ENCODE data around the gene DTX2. TPM values are rescaled to one million over a fixed set of nuclear protein-coding genes. Genes with fewer than 3 reads are reported as not detected.
"Not testable (repeated sequence)": the region's sequence is repeated elsewhere in the genome, so short reads cannot be mapped to it uniquely, and the experiment has no call there.

The DTX2 gene
- total RNA-seq: 23.7 and 26.3 TPM in 2 replicates

- H3K4me1 Mint-ChIP-seq; intact Hi-C loops (cut with micrococcal nuclease); H3K36me3 Mint-ChIP-seq (ENCODE audit: low read depth); H3K9me3 Mint-ChIP-seq; H3K27me3 Mint-ChIP-seq; H3K27ac Mint-ChIP-seq: not testable (repeated sequence)
- DNase-seq: peak; percentile 89
- peak within 1 kb of the TSS; percentile 67 for H3K4me3 Mint-ChIP-seq
Observed at GRCh38 chr7:76461464-76462101, at the start of gene DTX2. Gene DTX2, plus strand, starts transcription at chr7:76461709. Its CDS starts 18,801 bp downstream, at chr7:76480510.

DNA sequence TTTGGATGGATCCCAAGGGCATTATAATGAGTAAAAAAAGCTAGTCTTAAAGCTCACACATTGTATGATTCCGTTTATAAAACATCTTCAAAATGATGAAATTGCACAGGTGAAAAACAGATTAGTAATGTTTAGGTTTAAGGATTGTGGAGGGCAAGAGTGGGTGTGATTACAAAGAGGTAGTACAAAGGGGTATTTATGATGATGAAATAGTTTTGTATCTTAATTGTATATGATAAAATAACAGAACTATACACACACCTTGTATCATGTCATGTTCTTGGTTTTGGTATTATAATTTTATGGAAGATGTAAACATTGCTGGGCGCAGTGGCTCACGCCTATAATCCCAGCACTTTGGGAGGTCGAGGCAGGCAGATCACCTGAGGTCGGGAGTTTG lies 49.3 kb upstream of the DTX2 start:
- intact Hi-C loops (cut with micrococcal nuclease): no loop called here
- H3K27me3 Mint-ChIP-seq: no peaks in the 10 kb centered on the region
- no peak overlapping the region for H3K27ac Mint-ChIP-seq
- H3K9me3 Mint-ChIP-seq: no peaks in the 10 kb centered on the region
- H3K4me3 Mint-ChIP-seq: no peak overlapping the region
- H3K36me3 Mint-ChIP-seq (ENCODE audit: low read depth): no peaks in the 10 kb centered on the region
- no peak for DNase-seq
- H3K4me1 Mint-ChIP-seq: no peaks in the 10 kb centered on the region

- intact Hi-C loops (cut with micrococcal nuclease); H3K36me3 Mint-ChIP-seq (ENCODE audit: low read depth); H3K4me1 Mint-ChIP-seq; DNase-seq; H3K9me3 Mint-ChIP-seq; H3K4me3 Mint-ChIP-seq; H3K27ac Mint-ChIP-seq: not testable (repeated sequence)
- H3K27me3 Mint-ChIP-seq: peaks cover 10% of the 10 kb centered on the region
Observed at GRCh38 chr7:76417654-76418310, 43.7 kb upstream of the DTX2 start.

DNA sequence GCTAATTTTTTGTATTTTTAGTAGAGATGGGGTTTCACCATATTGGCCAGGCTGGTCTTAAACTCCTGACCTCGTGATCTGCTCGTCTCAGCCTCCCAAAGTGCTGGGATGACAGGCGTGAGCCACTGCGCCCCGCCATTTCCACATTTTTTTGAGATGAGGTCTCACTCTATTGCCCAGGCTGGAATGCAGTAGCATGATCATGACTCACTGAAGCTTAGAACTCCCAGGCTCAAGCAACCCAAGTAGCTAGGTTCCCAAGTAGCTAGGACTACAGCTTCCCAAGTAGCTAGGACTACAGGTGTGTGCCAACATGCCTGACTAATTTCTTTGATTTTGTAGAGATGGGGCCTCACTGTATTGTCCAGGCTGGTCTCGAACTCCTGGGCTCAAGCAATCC lies 40.4 kb upstream of the DTX2 start:
- DNase-seq; H3K36me3 Mint-ChIP-seq (ENCODE audit: low read depth); H3K27ac Mint-ChIP-seq; intact Hi-C loops (cut with micrococcal nuclease); H3K9me3 Mint-ChIP-seq; H3K4me3 Mint-ChIP-seq: not testable (repeated sequence)
- H3K4me1 Mint-ChIP-seq: peaks cover 21% of the 10 kb centered on the region
- H3K27me3 Mint-ChIP-seq: peaks cover 15% of the 10 kb centered on the region

GRCh38 chr7:76423666-76424412 lies 37.7 kb upstream of the DTX2 start:
- no peak overlapping the region for H3K27ac Mint-ChIP-seq
- intact Hi-C loops (cut with micrococcal nuclease): no loop called here
- peaks cover 15% of the 10 kb centered on the region for H3K27me3 Mint-ChIP-seq
- DNase-seq: no peak
- H3K4me3 Mint-ChIP-seq: peak overlapping the region; percentile 20
- H3K36me3 Mint-ChIP-seq (ENCODE audit: low read depth): no peaks in the 10 kb centered on the region
- no peaks in the 10 kb centered on the region for H3K9me3 Mint-ChIP-seq
- peaks cover 23% of the 10 kb centered on the region for H3K4me1 Mint-ChIP-seq

GRCh38 chr7:76424413-76425111 lies 36.9 kb upstream of the DTX2 start, which contains the start of gene ZP3:
Gene ZP3, plus strand, starts transcription at chr7:76424950. Its CDS starts 15 bp downstream, at chr7:76424965.
- Mint-ChIP-seq H3K4me1 (peaks cover 19% of the 10 kb centered on the region), H3K4me3 (peak within 1 kb of the TSS; percentile 20), H3K27me3 (peaks cover 11% of the 10 kb centered on the region), H3K9me3 (no peaks in the 10 kb centered on the region), H3K27ac (peak within 1 kb of the TSS; percentile 64), H3K36me3 (ENCODE audit: low read depth) (no peaks in the 10 kb centered on the region)
- intact Hi-C loops (cut with micrococcal nuclease): no loop called here
- peak; percentile 84 for DNase-seq

- Mint-ChIP-seq H3K4me3 (no peak overlapping the region), H3K27me3 (peaks cover 8% of the 10 kb centered on the region), H3K9me3 (no peaks in the 10 kb centered on the region), H3K27ac (no peak overlapping the region), H3K36me3 (ENCODE audit: low read depth) (no peaks in the 10 kb centered on the region), H3K4me1 (peaks cover 19% of the 10 kb centered on the region)
- no peak for DNase-seq
- intact Hi-C loops (cut with micrococcal nuclease): no loop called here
Observed at GRCh38 chr7:76425156-76425555, 36.4 kb upstream of the DTX2 start.

- H3K9me3 Mint-ChIP-seq; intact Hi-C loops (cut with micrococcal nuclease); H3K36me3 Mint-ChIP-seq (ENCODE audit: low read depth); H3K27me3 Mint-ChIP-seq; H3K27ac Mint-ChIP-seq; DNase-seq; H3K4me3 Mint-ChIP-seq: not testable (repeated sequence)
- H3K4me1 Mint-ChIP-seq: peaks cover 19% of the 10 kb centered on the region
Observed at GRCh38 chr7:76425558-76425957, 36.0 kb upstream of the DTX2 start.

GRCh38 chr7:76426246-76426645 lies 35.3 kb upstream of the DTX2 start:
- no peak for DNase-seq
- H3K27ac Mint-ChIP-seq: no peak overlapping the region
- peaks cover 5% of the 10 kb centered on the region for H3K27me3 Mint-ChIP-seq
- intact Hi-C loops (cut with micrococcal nuclease): no loop called here
- H3K9me3 Mint-ChIP-seq: no peaks in the 10 kb centered on the region
- peaks cover 19% of the 10 kb centered on the region for H3K4me1 Mint-ChIP-seq
- no peaks in the 10 kb centered on the region for H3K36me3 Mint-ChIP-seq (ENCODE audit: low read depth)
- no peak overlapping the region for H3K4me3 Mint-ChIP-seq

- H3K4me1 Mint-ChIP-seq: peaks cover 19% of the 10 kb centered on the region
- no peak for DNase-seq
- H3K9me3 Mint-ChIP-seq: no peaks in the 10 kb centered on the region
- no peak overlapping the region for H3K27ac Mint-ChIP-seq
- H3K4me3 Mint-ChIP-seq: no peak overlapping the region
- intact Hi-C loops (cut with micrococcal nuclease): no loop called here
- H3K36me3 Mint-ChIP-seq (ENCODE audit: low read depth): no peaks in the 10 kb centered on the region
- H3K27me3 Mint-ChIP-seq: peaks cover 5% of the 10 kb centered on the region
Observed at GRCh38 chr7:76427635-76428034, 33.9 kb upstream of the DTX2 start.

DNA sequence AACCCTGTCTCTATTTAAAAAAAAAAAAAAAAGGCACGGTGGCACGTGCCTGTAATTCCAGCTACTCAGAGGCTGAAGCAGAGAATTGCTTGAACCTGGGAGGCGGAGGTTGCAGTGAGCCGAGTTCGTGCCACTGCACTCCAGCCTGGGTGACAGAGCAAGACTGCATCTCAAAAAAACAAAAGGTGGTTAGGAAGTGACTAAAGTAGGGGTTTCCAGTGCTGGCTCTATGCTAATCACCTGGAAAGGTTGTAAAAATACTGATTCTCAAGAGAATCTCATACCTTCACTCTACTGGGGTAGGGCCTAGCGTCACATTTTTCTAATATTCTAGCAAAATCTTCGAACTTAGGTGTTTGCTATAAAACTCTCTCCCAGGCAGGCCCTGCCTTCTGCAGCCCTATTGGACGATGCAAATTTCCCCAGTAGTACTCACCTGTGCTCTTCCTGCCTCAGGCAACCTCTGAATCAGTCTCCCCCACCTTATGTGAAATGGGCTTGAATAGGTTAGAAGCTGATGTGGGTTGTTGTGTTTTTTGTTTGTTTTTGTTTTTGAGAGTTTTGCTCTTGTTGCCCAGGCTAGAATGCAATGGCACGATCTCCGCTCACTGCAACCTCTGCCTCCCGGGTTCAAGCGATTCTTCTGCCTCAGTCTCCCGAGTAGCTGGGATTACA lies 33.2 kb upstream of the DTX2 start:
- Mint-ChIP-seq H3K36me3 (ENCODE audit: low read depth) (no peaks in the 10 kb centered on the region), H3K27ac (no peak overlapping the region), H3K27me3 (peaks cover 3% of the 10 kb centered on the region), H3K4me1 (peaks cover 17% of the 10 kb centered on the region), H3K4me3 (no peak overlapping the region), H3K9me3 (no peaks in the 10 kb centered on the region)
- intact Hi-C loops (cut with micrococcal nuclease): no loop called here
- no peak for DNase-seq

DNA sequence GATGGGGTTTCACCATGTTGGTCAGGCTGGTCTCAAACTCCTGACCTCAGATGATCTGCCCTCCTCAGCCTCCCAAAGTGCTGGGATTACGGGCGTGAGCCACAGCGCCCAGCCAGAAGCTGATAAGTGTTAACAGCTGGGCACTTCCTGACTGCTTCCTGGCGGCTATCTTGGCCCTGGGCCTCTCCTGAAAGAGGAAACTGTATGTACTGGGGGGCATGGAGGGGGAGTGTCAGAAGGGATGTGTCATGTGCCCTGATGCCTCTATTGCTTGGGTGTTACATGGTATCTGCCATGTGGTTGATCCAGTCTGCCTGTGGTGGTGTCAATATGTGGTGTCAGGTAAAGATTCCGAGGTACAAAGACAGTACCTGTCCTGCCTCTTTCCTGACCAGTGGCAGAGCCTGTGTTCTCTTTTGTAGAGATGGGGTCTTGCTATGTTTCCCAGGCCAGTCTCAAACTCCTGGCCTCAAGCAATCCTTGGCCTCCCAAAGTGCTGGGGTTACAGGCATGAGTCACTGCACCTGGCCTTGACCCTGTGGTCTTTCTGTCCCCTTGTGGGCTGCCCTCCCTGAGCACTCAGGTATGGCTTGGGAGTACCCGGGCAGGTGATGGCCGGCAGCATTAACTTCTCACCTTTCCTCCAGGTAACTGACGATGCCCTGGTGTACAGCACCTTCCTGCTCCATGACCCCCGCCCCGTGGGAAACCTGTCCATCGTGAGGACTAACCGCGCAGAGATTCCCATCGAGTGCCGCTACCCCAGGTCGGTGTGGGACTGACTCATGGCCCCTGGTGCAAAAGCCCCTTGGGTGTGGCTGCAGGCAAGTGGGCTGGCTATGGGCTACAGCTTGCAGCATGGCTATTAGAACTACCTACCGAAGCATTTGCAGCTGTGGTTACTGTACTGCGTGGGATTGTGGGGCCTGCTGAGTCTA lies 32.4 kb upstream of the DTX2 start:
- DNase-seq: no peak
- no peaks in the 10 kb centered on the region for H3K27me3 Mint-ChIP-seq
- no peaks in the 10 kb centered on the region for H3K9me3 Mint-ChIP-seq
- no peak overlapping the region for H3K4me3 Mint-ChIP-seq
- H3K36me3 Mint-ChIP-seq (ENCODE audit: low read depth): no peaks in the 10 kb centered on the region
- no peak overlapping the region for H3K27ac Mint-ChIP-seq
- intact Hi-C loops (cut with micrococcal nuclease): no loop called here
- peaks cover 11% of the 10 kb centered on the region for H3K4me1 Mint-ChIP-seq

GRCh38 chr7:76430211-76430610 lies 31.3 kb upstream of the DTX2 start:
- H3K27me3 Mint-ChIP-seq: no peaks in the 10 kb centered on the region
- H3K27ac Mint-ChIP-seq: no peak overlapping the region
- no peak for DNase-seq
- H3K4me1 Mint-ChIP-seq: peaks cover 2% of the 10 kb centered on the region
- H3K4me3 Mint-ChIP-seq: no peak overlapping the region
- no peaks in the 10 kb centered on the region for H3K9me3 Mint-ChIP-seq
- H3K36me3 Mint-ChIP-seq (ENCODE audit: low read depth): peaks cover 2% of the 10 kb centered on the region
- intact Hi-C loops (cut with micrococcal nuclease): no loop called here
